ENCODE data around the gene MAP3K14. TPM values are rescaled to one million over a fixed set of nuclear protein-coding genes. Genes with fewer than 3 reads are reported as not detected.

MAP3K14 gene
- total RNA-seq, 1 donor from 2014 or later = 14.8 TPM

DNA sequence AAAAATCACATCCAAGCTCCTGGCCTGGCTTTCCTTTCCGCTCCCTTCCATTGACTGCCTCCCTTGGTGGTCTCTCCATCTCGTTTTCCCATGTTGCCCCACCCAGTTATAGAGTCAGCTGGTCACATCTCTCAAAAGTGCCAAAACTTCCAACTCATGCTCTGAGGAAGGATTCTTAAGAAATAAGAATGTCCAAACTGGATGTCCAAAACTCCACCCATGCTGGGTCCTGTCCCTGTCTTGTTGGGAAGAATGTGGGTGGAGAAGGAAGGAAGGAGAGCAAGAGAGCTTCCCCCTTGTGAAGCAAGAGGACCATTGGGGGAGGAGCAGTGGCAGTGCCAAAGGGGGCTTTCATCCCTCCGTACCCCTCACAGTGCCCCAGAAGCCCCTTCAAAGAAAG lies 44.6 kb upstream of the MAP3K14 start:
- no peak for DNase-seq
- no peak overlapping the region for H3K4me3 ChIP-seq
- H3K27ac ChIP-seq (replicated peaks) = no peak overlapping the region
- H3K36me3 ChIP-seq = no peaks in the 10 kb centered on the region
- H3K4me1 ChIP-seq = peaks cover 14% of the 10 kb centered on the region
- H3K27me3 ChIP-seq (ENCODE audit: low read depth) = no peaks in the 10 kb centered on the region
- TF ChIP-seq CTCF (IDR thresholded peaks at IDR 0.05; ENCODE audit: borderline replicate concordance) = no peak
- H3K9me3 ChIP-seq (replicated peaks) = no peaks in the 10 kb centered on the region
- intact Hi-C loops (cut with micrococcal nuclease) = no loop called here

GRCh38 chr17:45357364-45357997 lies 40.7 kb upstream of the MAP3K14 start:
- Histone ChIP-seq H3K27me3 (ENCODE audit: low read depth) (no peaks in the 10 kb centered on the region), H3K36me3 (no peaks in the 10 kb centered on the region), H3K4me1 (no peaks in the 10 kb centered on the region), H3K9me3 (replicated peaks) (no peaks in the 10 kb centered on the region), H3K4me3 (no peak overlapping the region), H3K27ac (replicated peaks) (no peak overlapping the region)
- intact Hi-C loops (cut with micrococcal nuclease) = no loop called here
- DNase-seq = no peak
- TF ChIP-seq CTCF (IDR thresholded peaks at IDR 0.05; ENCODE audit: borderline replicate concordance) = no peak

GRCh38 chr17:45355087-45355486 lies 38.3 kb upstream of the MAP3K14 start:
- H3K4me1 ChIP-seq = no peaks in the 10 kb centered on the region
- no peak overlapping the region for H3K4me3 ChIP-seq
- no peak for DNase-seq
- intact Hi-C loops (cut with micrococcal nuclease) = no loop called here
- H3K27ac ChIP-seq (replicated peaks) = no peak overlapping the region
- H3K27me3 ChIP-seq (ENCODE audit: low read depth) = no peaks in the 10 kb centered on the region
- peaks cover 9% of the 10 kb centered on the region for H3K9me3 ChIP-seq (replicated peaks)
- TF ChIP-seq CTCF (IDR thresholded peaks at IDR 0.05; ENCODE audit: borderline replicate concordance) = no peak
- H3K36me3 ChIP-seq = no peaks in the 10 kb centered on the region

DNA sequence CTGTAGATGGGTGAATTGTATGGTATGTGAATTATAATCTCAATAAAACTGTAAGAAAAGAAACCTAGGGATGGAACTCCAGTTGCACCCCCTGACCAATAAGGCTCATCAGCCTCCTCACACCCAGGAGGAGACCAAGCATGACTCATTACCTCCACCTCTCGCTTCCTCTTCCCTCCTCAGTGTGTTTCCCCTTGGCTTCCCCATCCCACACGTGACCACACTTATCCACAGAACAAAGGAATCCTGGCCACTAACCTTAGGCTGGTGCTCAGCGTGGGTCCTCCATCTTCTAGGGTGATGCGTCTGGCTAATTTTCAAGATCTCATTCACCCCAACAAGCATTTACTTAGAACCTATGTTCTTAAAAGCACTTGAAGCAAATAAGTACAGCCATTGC lies 36.2 kb upstream of the MAP3K14 start:
- H3K4me3 ChIP-seq = no peak overlapping the region
- H3K4me1 ChIP-seq = no peaks in the 10 kb centered on the region
- DNase-seq = no peak
- H3K27me3 ChIP-seq (ENCODE audit: low read depth) = no peaks in the 10 kb centered on the region
- TF ChIP-seq CTCF (IDR thresholded peaks at IDR 0.05; ENCODE audit: borderline replicate concordance) = no peak
- H3K9me3 ChIP-seq (replicated peaks) = peaks cover 9% of the 10 kb centered on the region
- no peaks in the 10 kb centered on the region for H3K36me3 ChIP-seq
- intact Hi-C loops (cut with micrococcal nuclease) = no loop called here
- no peak overlapping the region for H3K27ac ChIP-seq (replicated peaks)

DNA sequence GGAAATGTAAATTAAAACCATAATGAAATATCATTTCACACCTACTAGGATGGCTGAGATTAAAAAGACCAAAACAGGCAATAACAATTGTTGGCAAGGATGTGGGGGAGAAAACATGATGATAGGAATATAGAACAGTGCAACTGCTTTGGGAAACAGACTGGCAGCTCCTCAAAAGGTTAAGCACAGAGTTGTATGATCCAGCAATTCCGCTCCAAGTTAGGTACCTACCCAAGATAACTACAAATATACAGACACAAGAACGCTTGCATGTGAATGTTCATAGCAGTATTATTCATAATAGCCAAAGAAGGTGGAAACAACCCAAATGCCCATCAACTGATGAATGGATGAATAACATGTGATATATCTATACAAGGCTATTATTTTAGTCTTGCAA lies 35.0 kb upstream of the MAP3K14 start:
- intact Hi-C loops (cut with micrococcal nuclease) = no loop called here
- H3K4me1 ChIP-seq = no peaks in the 10 kb centered on the region
- H3K27me3 ChIP-seq (ENCODE audit: low read depth) = no peaks in the 10 kb centered on the region
- no peak for TF ChIP-seq CTCF (IDR thresholded peaks at IDR 0.05; ENCODE audit: borderline replicate concordance)
- no peaks in the 10 kb centered on the region for H3K36me3 ChIP-seq
- peaks cover 9% of the 10 kb centered on the region for H3K9me3 ChIP-seq (replicated peaks)
- no peak overlapping the region for H3K4me3 ChIP-seq
- DNase-seq = no peak
- H3K27ac ChIP-seq (replicated peaks) = no peak overlapping the region
